Activated naive CD4-positive, alpha-beta T cell treated with anti-CD3 and anti-CD28 coated beads for 36 hours (primary cell): Measurements from ENCODE around the gene DHRS9. TPM values are rescaled to one million over a fixed set of nuclear protein-coding genes. Genes with fewer than 3 reads are reported as not detected.
A peak's percentile ranks its signal among the peaks of the same experiment; 100 is the strongest.

Experiments used
- CTCF ChIA-PET: fragments of 350-600 bp; sonication (Branson Sonifier 250); formaldehyde crosslinking; loops from one replicate; lab custom pipeline; 2021; ENCODE audit warnings: antibody characterized with exemption; lab: Charles Lee
- DNase-seq: peaks from one replicate; pipeline ENCODE4 v3.0.0-alpha.2; 2020
- H3K27ac Mint-ChIP-seq: one replicate; pipeline ENCODE4 v1.8.0; 2021; ENCODE audit warnings: mild to moderate bottlenecking, mixed read lengths
- H3K27me3 Mint-ChIP-seq: one replicate; pipeline ENCODE4 v1.8.0; 2021; ENCODE audit warnings: low read depth, mixed read lengths
- H3K36me3 Mint-ChIP-seq: one replicate; pipeline ENCODE4 v1.8.0; 2021; ENCODE audit warnings: low read depth, mixed read lengths
- H3K4me1 Mint-ChIP-seq: one replicate; pipeline ENCODE4 v1.8.0; 2021; ENCODE audit warnings: low read depth, mixed read lengths
- H3K4me3 Mint-ChIP-seq: one replicate; pipeline ENCODE4 v1.8.0; 2021; ENCODE audit warnings: mild to moderate bottlenecking, moderate library complexity, mixed read lengths
- H3K9me3 Mint-ChIP-seq: one replicate; pipeline ENCODE4 v1.8.0; 2021; ENCODE audit warnings: mixed read lengths
- intact Hi-C: fragments of 100-400 bp; cut with micrococcal nuclease; formaldehyde crosslinking; loops from one replicate; pipeline ENCODE4 v1.15.1; 2023
- total RNA-seq, 2 experiments: library from RNA; stranded (reverse); gene quantifications; one replicate each; pipeline ENCODE4 v1.2.3, GENCODE V29; 2021

The DHRS9 gene
- total RNA-seq, 2 experiments from 2014 or later, result 2.0 to 2.6 TPM

- H3K36me3 Mint-ChIP-seq, result no peaks in the 10 kb centered on the region
- DNase-seq, result no peak
- CTCF ChIA-PET, result interaction anchor here (1.0 to 7.1 kb wide), 6 partner anchors 9 to 136 kb away, joined by 3 to 122 read pairs (median 4); no protein-coding TSS in a partner anchor
- H3K27ac Mint-ChIP-seq, result no peak overlapping the region
- H3K4me3 Mint-ChIP-seq, result no peak overlapping the region
- H3K4me1 Mint-ChIP-seq, result peaks cover 42% of the 10 kb centered on the region
- H3K27me3 Mint-ChIP-seq, result peaks cover 3% of the 10 kb centered on the region
- intact Hi-C loops, result loop anchor here (1.0 to 10.0 kb wide), 6 partner anchors 33 to 818 kb away; partner anchors contain the start of genes CFAP210, DHRS9, FASTKD1 and PHOSPHO2
- H3K9me3 Mint-ChIP-seq, result no peaks in the 10 kb centered on the region
These were observed 37.5 kb downstream of the DHRS9 start for GRCh38 chr2:169106563-169107545.

- no peak overlapping the region for H3K27ac Mint-ChIP-seq
- intact Hi-C loops, result loop anchor here (1.0 to 10.0 kb wide), 7 partner anchors 33 to 817 kb away; partner anchors contain the start of genes CFAP210, DHRS9, FASTKD1 and LRP2
- H3K27me3 Mint-ChIP-seq, result peaks cover 3% of the 10 kb centered on the region
- H3K4me1 Mint-ChIP-seq, result peaks cover 42% of the 10 kb centered on the region
- H3K9me3 Mint-ChIP-seq, result no peaks in the 10 kb centered on the region
- no peaks in the 10 kb centered on the region for H3K36me3 Mint-ChIP-seq
- CTCF ChIA-PET, result interaction anchor here (1.2 to 7.1 kb wide), 5 partner anchors 10 to 34 kb away, joined by 4 to 122 read pairs (median 14); no protein-coding TSS in a partner anchor
- DNase-seq, result peak; percentile 38
- no peak overlapping the region for H3K4me3 Mint-ChIP-seq
These were observed 38.3 kb downstream of the DHRS9 start for GRCh38 chr2:169107645-169108044.

GRCh38 chr2:169108099-169108884 is 38.9 kb downstream of the DHRS9 start:
- peaks cover 42% of the 10 kb centered on the region for H3K4me1 Mint-ChIP-seq
- peaks cover 3% of the 10 kb centered on the region for H3K27me3 Mint-ChIP-seq
- H3K27ac Mint-ChIP-seq, result peak overlapping the region; percentile 2
- no peaks in the 10 kb centered on the region for H3K36me3 Mint-ChIP-seq
- intact Hi-C loops, result loop anchor here (2.0 to 10.0 kb wide), 4 partner anchors 255 to 817 kb away; partner anchors contain the start of genes CFAP210, FASTKD1, LRP2 and PHOSPHO2
- no peak for DNase-seq
- H3K9me3 Mint-ChIP-seq, result no peaks in the 10 kb centered on the region
- no peak overlapping the region for H3K4me3 Mint-ChIP-seq
- CTCF ChIA-PET, result interaction anchor here (1.2 to 7.1 kb wide), 12 partner anchors 10 to 168 kb away, joined by 4 to 122 read pairs (median 10); no protein-coding TSS in a partner anchor

- H3K27ac Mint-ChIP-seq, result no peak overlapping the region
- no peaks in the 10 kb centered on the region for H3K9me3 Mint-ChIP-seq
- peaks cover 39% of the 10 kb centered on the region for H3K4me1 Mint-ChIP-seq
- H3K27me3 Mint-ChIP-seq, result peaks cover 3% of the 10 kb centered on the region
- DNase-seq, result peak; percentile 82
- no peaks in the 10 kb centered on the region for H3K36me3 Mint-ChIP-seq
- CTCF ChIA-PET, result interaction anchor here (0.7 to 7.1 kb wide), 34 partner anchors 11 to 359 kb away, joined by 3 to 122 read pairs (median 4); partner anchors contain the start of gene DHRS9
- no peak overlapping the region for H3K4me3 Mint-ChIP-seq
- intact Hi-C loops, result loop anchor here (1.0 to 10.0 kb wide), 8 partner anchors 23 to 815 kb away; partner anchors contain the start of genes CFAP210, FASTKD1, LRP2 and PHOSPHO2
These were observed 40.4 kb downstream of the DHRS9 start for GRCh38 chr2:169109502-169110409.

- Mint-ChIP-seq H3K27me3 (peaks cover 3% of the 10 kb centered on the region), H3K27ac (no peak overlapping the region), H3K4me1 (peaks cover 36% of the 10 kb centered on the region), H3K9me3 (no peaks in the 10 kb centered on the region), H3K4me3 (no peak overlapping the region), H3K36me3 (no peaks in the 10 kb centered on the region)
- DNase-seq, result no peak
- CTCF ChIA-PET, result interaction anchor here (0.7 to 7.1 kb wide), 29 partner anchors 11 to 359 kb away, joined by 3 to 122 read pairs (median 4); partner anchors contain the start of gene DHRS9
- intact Hi-C loops, result loop anchor here (1.0 to 2.0 kb wide), 2 partner anchors 111 to 286 kb away; no protein-coding TSS in a partner anchor
These were observed 41.1 kb downstream of the DHRS9 start for GRCh38 chr2:169110419-169110818.

GRCh38 chr2:169110916-169111315 is 41.6 kb downstream of the DHRS9 start:
- intact Hi-C loops, result loop anchor here (1.0 to 2.0 kb wide), 2 partner anchors 110 to 286 kb away; no protein-coding TSS in a partner anchor
- no peak overlapping the region for H3K27ac Mint-ChIP-seq
- no peak overlapping the region for H3K4me3 Mint-ChIP-seq
- CTCF ChIA-PET, result interaction anchor here (0.7 to 7.1 kb wide), 16 partner anchors 11 to 220 kb away, joined by 3 to 122 read pairs (median 6); no protein-coding TSS in a partner anchor
- no peaks in the 10 kb centered on the region for H3K36me3 Mint-ChIP-seq
- H3K9me3 Mint-ChIP-seq, result no peaks in the 10 kb centered on the region
- H3K27me3 Mint-ChIP-seq, result peaks cover 3% of the 10 kb centered on the region
- H3K4me1 Mint-ChIP-seq, result peaks cover 31% of the 10 kb centered on the region
- no peak for DNase-seq

- H3K4me3 Mint-ChIP-seq, result no peak overlapping the region
- CTCF ChIA-PET, result interaction anchor here (6.5 to 7.1 kb wide), 2 partner anchors 18 to 29 kb away, joined by 102 to 122 read pairs; no protein-coding TSS in a partner anchor
- H3K27me3 Mint-ChIP-seq, result peaks cover 3% of the 10 kb centered on the region
- peaks cover 16% of the 10 kb centered on the region for H3K4me1 Mint-ChIP-seq
- no peaks in the 10 kb centered on the region for H3K9me3 Mint-ChIP-seq
- no peak for DNase-seq
- intact Hi-C loops, result no loop called here
- no peaks in the 10 kb centered on the region for H3K36me3 Mint-ChIP-seq
- no peak overlapping the region for H3K27ac Mint-ChIP-seq
These were observed 43.5 kb downstream of the DHRS9 start for GRCh38 chr2:169112841-169113240.

- H3K4me3 Mint-ChIP-seq, result no peak overlapping the region
- no peaks in the 10 kb centered on the region for H3K9me3 Mint-ChIP-seq
- no peak for DNase-seq
- peaks cover 3% of the 10 kb centered on the region for H3K27me3 Mint-ChIP-seq
- H3K4me1 Mint-ChIP-seq, result peaks cover 6% of the 10 kb centered on the region
- H3K27ac Mint-ChIP-seq, result no peak overlapping the region
- intact Hi-C loops, result no loop called here
- no peaks in the 10 kb centered on the region for H3K36me3 Mint-ChIP-seq
- CTCF ChIA-PET, result interaction anchor here (1.1 to 1.3 kb wide), 3 partner anchors 17 to 28 kb away, joined by 4 to 7 read pairs (median 5); no protein-coding TSS in a partner anchor
These were observed 44.7 kb downstream of the DHRS9 start for GRCh38 chr2:169114056-169114455.

GRCh38 chr2:169116327-169116726 is 47.0 kb downstream of the DHRS9 start:
- H3K4me1 Mint-ChIP-seq, result peaks cover 3% of the 10 kb centered on the region
- intact Hi-C loops, result no loop called here
- H3K27ac Mint-ChIP-seq, result no peak overlapping the region
- CTCF ChIA-PET, result interaction anchor here (1.4 to 3.6 kb wide), 2 partner anchors 9 to 15 kb away, joined by 3 to 16 read pairs; no protein-coding TSS in a partner anchor
- no peak overlapping the region for H3K4me3 Mint-ChIP-seq
- no peak for DNase-seq
- no peaks in the 10 kb centered on the region for H3K9me3 Mint-ChIP-seq
- H3K27me3 Mint-ChIP-seq, result peaks cover 2% of the 10 kb centered on the region
- H3K36me3 Mint-ChIP-seq, result no peaks in the 10 kb centered on the region

- no peak overlapping the region for H3K27ac Mint-ChIP-seq
- no peaks in the 10 kb centered on the region for H3K36me3 Mint-ChIP-seq
- CTCF ChIA-PET, result interaction anchor here (0.7 to 3.6 kb wide), 3 partner anchors 9 to 155 kb away, joined by 3 to 16 read pairs (median 4); no protein-coding TSS in a partner anchor
- peaks cover 3% of the 10 kb centered on the region for H3K4me1 Mint-ChIP-seq
- no peak for DNase-seq
- peaks cover 2% of the 10 kb centered on the region for H3K9me3 Mint-ChIP-seq
- intact Hi-C loops, result no loop called here
- no peak overlapping the region for H3K4me3 Mint-ChIP-seq
- peaks cover 2% of the 10 kb centered on the region for H3K27me3 Mint-ChIP-seq
These were observed 47.6 kb downstream of the DHRS9 start for GRCh38 chr2:169116993-169117392.
